Activated CD8-positive, alpha-beta T cell treated with anti-CD3 and anti-CD28 coated beads for 36 hours (primary cell): ENCODE results near the gene FRS3. TPM values are rescaled to one million over a fixed set of nuclear protein-coding genes. Genes with fewer than 3 reads are reported as not detected.

ENCODE experiments used
- ATAC-seq: fragments of 200-7000 bp; cut with Tn5 transposase; one replicate; pipeline ENCODE4 v1.10.0; 2021; ENCODE audit warnings: mild to moderate bottlenecking, moderate library complexity
- CTCF ChIA-PET: fragments of 350-600 bp; sonication (Branson Sonifier 250); formaldehyde crosslinking; loops from one replicate; lab custom pipeline; 2021; ENCODE audit warnings: antibody characterized with exemption; lab: Charles Lee
- POLR2A ChIA-PET: fragments of 350-600 bp; sonication (Branson Sonifier 250); formaldehyde crosslinking; loops from one replicate; lab custom pipeline; 2021; ENCODE audit warnings: antibody characterized with exemption; lab: Charles Lee
- DNase-seq: peaks from one replicate; pipeline ENCODE4 v3.0.0-alpha.2; 2020
- H3K27ac Mint-ChIP-seq: one replicate; pipeline ENCODE4 v1.8.0; 2021; ENCODE audit warnings: mild to moderate bottlenecking, mixed read lengths
- H3K27me3 Mint-ChIP-seq: one replicate; pipeline ENCODE4 v1.8.0; 2021; ENCODE audit warnings: mixed read lengths
- H3K36me3 Mint-ChIP-seq: one replicate; pipeline ENCODE4 v1.8.0; 2021; ENCODE audit warnings: low read depth, mixed read lengths
- H3K4me1 Mint-ChIP-seq: one replicate; pipeline ENCODE4 v1.8.0; 2021; ENCODE audit warnings: low read depth, mixed read lengths
- H3K4me3 Mint-ChIP-seq: one replicate; pipeline ENCODE4 v1.8.0; 2021; ENCODE audit warnings: mild to moderate bottlenecking, moderate library complexity, mixed read lengths
- H3K9me3 Mint-ChIP-seq: one replicate; pipeline ENCODE4 v1.8.0; 2021; ENCODE audit warnings: mixed read lengths
- CTCF ChIP-seq: fragments of 200-600 bp; IDR thresholded peaks from one replicate; pipeline ENCODE4 v1.8.0; 2022; ENCODE audit warnings: antibody characterized with exemption, mild to moderate bottlenecking
- intact Hi-C: fragments of 100-400 bp; cut with micrococcal nuclease; formaldehyde crosslinking; loops from one replicate; pipeline ENCODE4 v1.10.0; 2022
- total RNA-seq, 2 experiments: library from RNA; stranded (reverse); gene quantifications; one replicate each; pipeline ENCODE4 v1.2.3, GENCODE V29; 2021

FRS3 gene
- total RNA-seq, 2 experiments from 2014 or later: 3.2 to 4.1 TPM

DNA sequence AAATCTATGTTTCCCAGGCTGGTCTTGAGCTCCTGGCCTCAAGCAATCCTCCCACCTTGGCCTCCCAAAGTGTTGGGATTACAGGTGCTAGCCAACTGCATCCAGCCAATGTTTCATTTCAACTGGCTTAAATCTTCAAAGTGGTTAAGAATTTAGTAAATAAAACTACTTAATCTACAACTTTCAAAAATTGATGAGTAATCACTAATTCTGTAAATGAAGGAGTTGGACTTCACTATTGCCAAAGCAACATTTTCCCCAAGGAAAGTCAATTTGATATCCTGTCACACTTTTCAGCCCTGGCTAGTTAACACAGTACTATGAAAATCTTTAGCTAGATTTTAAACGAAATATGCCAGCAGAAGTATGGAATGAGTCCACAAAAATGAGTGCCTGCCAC lies 11.6 kb upstream of the FRS3 start:
- peaks cover 38% of the 10 kb centered on the region for H3K36me3 Mint-ChIP-seq
- no peak for TF ChIP-seq CTCF
- ChIA-PET POLR2A (interaction anchor here (1.2 kb wide), 1 partner anchor 40 kb away, joined by 3 read pairs; no protein-coding TSS in a partner anchor), CTCF (interaction anchor here (0.8 to 12.8 kb wide), 6 partner anchors 10 to 423 kb away, joined by 3 to 214 read pairs (median 4); partner anchors contain the start of gene TAF8)
- no peak overlapping the region for H3K27ac Mint-ChIP-seq
- ATAC-seq (no peak), DNase-seq (no peak)
- intact Hi-C loops: no loop called here
- H3K4me3 Mint-ChIP-seq: no peak overlapping the region
- H3K9me3 Mint-ChIP-seq: no peaks in the 10 kb centered on the region
- no peaks in the 10 kb centered on the region for H3K27me3 Mint-ChIP-seq
- peaks cover 18% of the 10 kb centered on the region for H3K4me1 Mint-ChIP-seq

DNA sequence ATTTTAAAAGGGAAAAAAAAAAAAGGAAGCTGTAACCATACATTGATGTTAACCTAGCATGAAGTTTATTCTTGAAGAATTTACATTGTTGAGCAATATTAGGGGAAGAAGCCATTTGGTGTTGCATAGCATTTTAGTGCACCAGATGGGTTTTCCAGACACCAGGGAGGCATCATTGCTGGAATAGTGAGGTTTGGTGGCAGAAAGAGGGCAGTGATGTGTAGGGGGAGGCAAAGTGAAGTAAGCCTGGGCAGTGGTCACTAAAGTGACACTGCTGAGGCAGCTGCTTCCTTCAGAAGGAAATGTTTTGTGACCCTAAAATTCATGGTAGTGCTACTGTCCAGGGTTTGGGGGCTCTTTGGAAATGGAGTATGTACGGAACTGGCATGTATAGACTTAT lies 10.3 kb upstream of the FRS3 start:
- ATAC-seq (no peak), DNase-seq (no peak)
- intact Hi-C loops: no loop called here
- Mint-ChIP-seq H3K36me3 (peaks cover 38% of the 10 kb centered on the region), H3K27ac (peak overlapping the region; percentile 62), H3K9me3 (no peaks in the 10 kb centered on the region), H3K4me1 (peaks cover 22% of the 10 kb centered on the region), H3K4me3 (peak overlapping the region; percentile 24), H3K27me3 (no peaks in the 10 kb centered on the region)
- ChIA-PET CTCF (interaction anchor here (1.1 to 12.8 kb wide), 3 partner anchors 11 to 256 kb away, joined by 3 to 214 read pairs (median 6); partner anchors contain the start of gene TAF8), POLR2A (interaction anchor here (0.7 to 1.2 kb wide), 2 partner anchors 41 to 334 kb away, joined by 3 to 4 read pairs; no protein-coding TSS in a partner anchor)
- TF ChIP-seq CTCF: no peak

- peak overlapping the region; percentile 91 for H3K4me3 Mint-ChIP-seq
- H3K27ac Mint-ChIP-seq: peak overlapping the region; percentile 62
- no peak for TF ChIP-seq CTCF
- ATAC-seq: no peak
- ChIA-PET CTCF (interaction anchor here (1.1 to 12.8 kb wide), 2 partner anchors 120 to 257 kb away, joined by 3 to 214 read pairs; partner anchors contain the start of gene TAF8), POLR2A (no interaction called here)
- H3K9me3 Mint-ChIP-seq: no peaks in the 10 kb centered on the region
- intact Hi-C loops: loop anchor here (10.0 kb wide), 1 partner anchor 135 kb away; the partner anchor contains the start of genes BYSL and MED20
- no peaks in the 10 kb centered on the region for H3K27me3 Mint-ChIP-seq
- peaks cover 38% of the 10 kb centered on the region for H3K36me3 Mint-ChIP-seq
- H3K4me1 Mint-ChIP-seq: peaks cover 22% of the 10 kb centered on the region
- DNase-seq: no peak
These were observed 9.7 kb upstream of the FRS3 start for GRCh38 chr6:41789390-41789724.

GRCh38 chr6:41787219-41787917 lies 7.7 kb upstream of the FRS3 start, which contains the start of gene TOMM6:
TOMM6 (plus strand) TSS chr6:41787694; CDS start chr6:41787698, 4 bp downstream.
- peak; percentile 86 for TF ChIP-seq CTCF
- intact Hi-C loops: loop anchor here (2.0 to 10.0 kb wide), 2 partner anchors 137 to 259 kb away; partner anchors contain the start of genes BYSL and MED20
- Mint-ChIP-seq H3K9me3 (no peaks in the 10 kb centered on the region), H3K4me1 (peaks cover 19% of the 10 kb centered on the region), H3K4me3 (peak within 1 kb of the TSS; percentile 91), H3K27ac (peak within 1 kb of the TSS; percentile 97), H3K36me3 (peaks cover 34% of the 10 kb centered on the region), H3K27me3 (no peaks in the 10 kb centered on the region)
- ChIA-PET POLR2A (interaction anchor here (0.6 to 4.8 kb wide), 17 partner anchors 8 to 317 kb away, joined by 3 to 49 read pairs (median 5); partner anchors contain the start of genes BYSL, MED20, TAF8 and TFEB), CTCF (interaction anchor here (0.6 to 12.8 kb wide), 44 partner anchors 8 to 760 kb away, joined by 3 to 214 read pairs (median 4); partner anchors contain the start of genes BYSL, MED20, TAF8 and USP49)
- ATAC-seq (peak; percentile 86), DNase-seq (peak; percentile 97)
